Measurements from ENCODE around the gene MSANTD1.

MSANTD1 gene

GRCh38 chr4:3304831-3305609 is 56.1 kb downstream of the MSANTD1 start:
- peak; percentile 65 for DNase-seq

DNA sequence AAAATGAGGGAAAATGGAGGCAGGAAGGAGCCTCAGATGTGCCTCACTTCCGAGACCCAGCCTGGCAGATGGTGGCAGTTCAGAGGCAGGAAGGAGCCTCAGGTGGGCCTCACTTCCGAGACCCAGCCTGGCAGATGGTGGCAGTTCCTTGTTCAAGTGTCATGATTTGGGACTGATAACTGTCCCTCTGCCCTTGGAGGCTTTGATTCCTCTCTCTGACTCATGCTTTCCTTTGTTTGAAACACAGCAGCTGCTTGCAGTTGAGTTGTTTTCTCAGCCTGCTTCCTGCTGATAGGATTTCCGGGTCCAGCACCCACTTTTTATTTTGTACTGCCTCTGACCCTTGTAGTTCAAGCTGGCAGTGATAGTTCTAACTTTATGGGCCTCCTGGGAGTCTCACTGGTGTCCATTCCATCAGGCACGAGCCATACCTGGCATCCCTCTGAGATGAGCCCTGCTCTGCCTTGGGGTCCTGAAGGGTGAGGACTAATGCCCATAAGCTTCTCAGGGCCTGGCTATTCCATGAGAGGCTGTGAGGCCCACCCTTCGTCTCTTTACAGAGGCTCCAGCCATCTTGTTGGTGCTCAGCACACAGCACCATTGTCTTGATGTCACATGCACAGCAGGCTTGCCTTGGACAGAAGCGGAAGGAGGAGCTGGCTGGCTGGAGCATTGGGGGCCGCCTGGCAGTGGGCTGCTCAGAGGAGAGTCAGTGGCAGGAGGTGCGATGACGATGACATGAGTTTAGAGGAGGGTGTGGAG is 56.8 kb downstream of the MSANTD1 start:
- DNase-seq = no peak

Measured in NCI-H2227 treated with DMSO at 0.1 percent for 48 hours (cell line).